Ascending aorta (tissue), 2 donors: ENCODE data around the gene MRPS18B. TPM values are rescaled to one million over a fixed set of nuclear protein-coding genes. Genes with fewer than 3 reads are reported as not detected.
A peak's percentile ranks its signal among the peaks of the same experiment; 100 is the strongest.

Experiments used
- DNase-seq, 2 donors: peaks; one replicate each; pipeline ENCODE4 v3.0.0-alpha.2; 2019; ENCODE audit warnings: low spot score in 2 of 2
- H3K27ac ChIP-seq, 2 donors: fragments of 200-600 bp; sonication (generic); one replicate each; pipeline ENCODE4 v1.5.1; 2016 to 2017; ENCODE audit warnings: mild to moderate bottlenecking in 1 of 2
- H3K27me3 ChIP-seq: fragments of 200-600 bp; sonication (generic); one replicate; pipeline ENCODE4 v1.5.1; 2017
- H3K36me3 ChIP-seq, 2 donors: fragments of 200-600 bp; sonication (generic); one replicate each; pipeline ENCODE4 v1.5.1; 2016
- H3K4me1 ChIP-seq, 2 donors: fragments of 200-600 bp; sonication (generic); one replicate each; pipeline ENCODE4 v1.5.1; 2016 to 2017; ENCODE audit warnings: mild to moderate bottlenecking in 1 of 2
- H3K4me3 ChIP-seq, 2 donors: fragments of 200-600 bp; sonication (generic); one replicate each; pipeline ENCODE4 v1.5.1; 2016 to 2017; ENCODE audit warnings: mild to moderate bottlenecking in 1 of 2
- H3K9me3 ChIP-seq, 2 donors: fragments of 200-600 bp; sonication (generic); one replicate each; pipeline ENCODE4 v1.5.1; 2016
- intact Hi-C: fragments of 100-400 bp; cut with DNase I; formaldehyde crosslinking; loops from one replicate; pipeline ENCODE4 v1.15.1; 2023
- total RNA-seq: library from RNA; depleted of rRNA; stranded (reverse); fragments of >200 nt; gene quantifications from one replicate; pipeline ENCODE4 v1.1.0, GENCODE V29; 2016
- TF ChIP-seq, protein P1 (sequence below), 3 experiments: fragments of 200-600 bp in 2 of 3; fragments of 450-650 bp in 1 of 3; sonication (generic) in 2 of 3; IDR thresholded peaks; one replicate each; pipeline ENCODE4 v1.5.1; 2016 to 2019; ENCODE audit warnings: antibody characterized with exemption in 3 of 3, mild to moderate bottlenecking in 1 of 3, moderate library complexity in 1 of 3

MRPS18B gene
- total RNA-seq, 1 donor from 2014 or later: 33.0 TPM

DNA sequence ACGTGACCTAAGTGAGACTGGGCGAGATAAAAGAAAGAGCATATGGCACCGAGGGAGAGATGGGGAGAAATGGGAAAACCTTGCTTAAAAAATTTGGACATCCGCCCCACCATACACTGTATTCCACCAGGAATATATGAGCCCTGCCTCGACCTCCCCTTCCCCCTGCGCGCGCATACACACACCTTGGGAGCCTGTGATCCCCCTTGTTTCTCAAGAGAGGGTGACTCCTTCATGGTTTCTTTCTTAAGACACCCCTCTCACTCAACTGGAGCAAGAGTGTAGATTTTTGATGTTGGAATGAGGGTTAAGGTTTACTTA is 45.9 kb upstream of the MRPS18B start:
- Histone ChIP-seq H3K4me1 (peaks cover 9 to 19% of the 10 kb centered on the region in 2 donors), H3K36me3 (peaks cover 0 to 3% of the 10 kb centered on the region in 2 donors), H3K27ac (peak overlapping the region; percentile 89 to 92), H3K9me3 (no peaks in the 10 kb centered on the region), H3K4me3 (peak overlapping the region; percentile 72 to 91), H3K27me3 (no peaks in the 10 kb centered on the region)
- intact Hi-C loops: loop anchor here (1.0 to 2.0 kb wide), 2 partner anchors 14 to 43 kb away; partner anchors contain the start of gene PRR3
- TF ChIP-seq, protein P1, sequence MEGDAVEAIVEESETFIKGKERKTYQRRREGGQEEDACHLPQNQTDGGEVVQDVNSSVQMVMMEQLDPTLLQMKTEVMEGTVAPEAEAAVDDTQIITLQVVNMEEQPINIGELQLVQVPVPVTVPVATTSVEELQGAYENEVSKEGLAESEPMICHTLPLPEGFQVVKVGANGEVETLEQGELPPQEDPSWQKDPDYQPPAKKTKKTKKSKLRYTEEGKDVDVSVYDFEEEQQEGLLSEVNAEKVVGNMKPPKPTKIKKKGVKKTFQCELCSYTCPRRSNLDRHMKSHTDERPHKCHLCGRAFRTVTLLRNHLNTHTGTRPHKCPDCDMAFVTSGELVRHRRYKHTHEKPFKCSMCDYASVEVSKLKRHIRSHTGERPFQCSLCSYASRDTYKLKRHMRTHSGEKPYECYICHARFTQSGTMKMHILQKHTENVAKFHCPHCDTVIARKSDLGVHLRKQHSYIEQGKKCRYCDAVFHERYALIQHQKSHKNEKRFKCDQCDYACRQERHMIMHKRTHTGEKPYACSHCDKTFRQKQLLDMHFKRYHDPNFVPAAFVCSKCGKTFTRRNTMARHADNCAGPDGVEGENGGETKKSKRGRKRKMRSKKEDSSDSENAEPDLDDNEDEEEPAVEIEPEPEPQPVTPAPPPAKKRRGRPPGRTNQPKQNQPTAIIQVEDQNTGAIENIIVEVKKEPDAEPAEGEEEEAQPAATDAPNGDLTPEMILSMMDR (IDR thresholded peaks at IDR 0.05): no peak
- DNase-seq: no peak

DNA sequence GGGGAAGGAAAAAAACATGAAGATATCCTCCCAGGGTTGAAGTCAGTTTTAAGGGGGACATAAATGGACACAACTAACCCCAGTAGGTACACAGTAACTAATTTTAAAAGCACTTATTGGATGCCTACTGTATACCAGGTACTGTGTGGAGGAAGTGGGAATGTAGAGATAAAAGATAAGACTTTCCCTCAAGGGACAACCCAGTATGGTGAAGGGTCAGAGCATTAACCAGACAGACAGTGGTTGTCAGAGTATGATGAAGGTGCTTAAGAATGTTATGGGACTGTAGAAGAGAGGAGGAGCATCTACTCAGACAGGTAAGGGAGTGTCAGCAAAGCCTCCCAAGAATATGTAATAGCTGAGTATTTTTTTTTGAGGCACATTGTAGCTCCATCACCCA is 45.5 kb upstream of the MRPS18B start:
- Histone ChIP-seq H3K36me3 (peaks cover 3 to 4% of the 10 kb centered on the region in 2 donors), H3K27me3 (no peaks in the 10 kb centered on the region), H3K4me1 (peaks cover 9 to 19% of the 10 kb centered on the region in 2 donors), H3K9me3 (no peaks in the 10 kb centered on the region), H3K27ac (peak overlapping the region; percentile 89 to 92), H3K4me3 (peak overlapping the region; percentile 72 to 91)
- no peak for DNase-seq
- intact Hi-C loops: no loop called here
- TF ChIP-seq, protein P1 (IDR thresholded peaks at IDR 0.05): no peak

DNA sequence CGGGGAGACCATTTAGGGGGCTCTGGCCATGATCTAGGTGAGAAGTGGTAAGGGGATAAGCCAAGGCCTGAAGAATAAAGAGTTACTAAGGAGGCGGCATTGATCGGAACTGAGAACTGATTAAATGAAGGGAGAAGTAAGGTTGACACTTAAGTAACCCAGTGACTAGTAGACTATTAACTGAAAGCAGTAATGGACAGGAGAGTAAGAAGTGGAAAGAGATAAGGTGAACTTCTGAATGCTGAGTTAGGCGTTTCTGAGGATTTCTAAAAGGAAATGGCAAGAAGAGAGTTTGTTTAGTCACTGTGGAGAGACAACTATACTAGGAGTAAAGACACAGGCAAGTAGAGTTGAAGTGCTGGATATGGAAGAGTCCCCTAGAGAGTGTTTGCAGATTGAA is 44.5 kb upstream of the MRPS18B start:
- intact Hi-C loops: no loop called here
- TF ChIP-seq, protein P1 (IDR thresholded peaks at IDR 0.05): no peak
- no peaks in the 10 kb centered on the region for H3K9me3 ChIP-seq
- no peak overlapping the region for H3K4me3 ChIP-seq
- H3K4me1 ChIP-seq: peaks cover 9 to 19% of the 10 kb centered on the region in 2 donors
- H3K27me3 ChIP-seq: no peaks in the 10 kb centered on the region
- H3K36me3 ChIP-seq: peaks cover 13 to 14% of the 10 kb centered on the region in 2 donors
- no peak for DNase-seq
- H3K27ac ChIP-seq: no peak overlapping the region

DNA sequence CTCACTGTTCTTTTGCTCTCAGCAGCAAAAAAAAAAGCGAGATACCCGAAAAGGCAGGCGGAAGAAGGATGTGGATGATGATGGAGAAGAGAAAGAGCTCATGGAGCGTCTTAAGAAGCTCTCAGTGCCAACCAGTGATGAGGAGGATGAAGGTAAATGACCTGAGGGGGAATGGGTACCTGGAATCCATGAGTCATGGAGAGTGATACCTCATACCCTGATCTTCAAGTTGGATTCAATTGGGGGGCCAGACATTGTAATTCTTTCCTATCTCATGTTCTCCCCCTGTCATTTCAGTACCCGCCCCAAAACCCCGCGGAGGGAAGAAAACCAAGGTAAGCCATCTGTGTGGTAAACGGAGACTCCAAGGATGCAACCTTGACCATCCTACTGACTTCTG is 39.6 kb upstream of the MRPS18B start:
- no peak for DNase-seq
- no peaks in the 10 kb centered on the region for H3K9me3 ChIP-seq
- TF ChIP-seq, protein P1 (IDR thresholded peaks at IDR 0.05): no peak
- intact Hi-C loops: no loop called here
- H3K4me1 ChIP-seq: peaks cover 0 to 2% of the 10 kb centered on the region in 2 donors
- peaks cover 61 to 62% of the 10 kb centered on the region in 2 donors for H3K36me3 ChIP-seq
- no peak overlapping the region for H3K27ac ChIP-seq
- no peaks in the 10 kb centered on the region for H3K27me3 ChIP-seq
- H3K4me3 ChIP-seq: no peak overlapping the region

DNA sequence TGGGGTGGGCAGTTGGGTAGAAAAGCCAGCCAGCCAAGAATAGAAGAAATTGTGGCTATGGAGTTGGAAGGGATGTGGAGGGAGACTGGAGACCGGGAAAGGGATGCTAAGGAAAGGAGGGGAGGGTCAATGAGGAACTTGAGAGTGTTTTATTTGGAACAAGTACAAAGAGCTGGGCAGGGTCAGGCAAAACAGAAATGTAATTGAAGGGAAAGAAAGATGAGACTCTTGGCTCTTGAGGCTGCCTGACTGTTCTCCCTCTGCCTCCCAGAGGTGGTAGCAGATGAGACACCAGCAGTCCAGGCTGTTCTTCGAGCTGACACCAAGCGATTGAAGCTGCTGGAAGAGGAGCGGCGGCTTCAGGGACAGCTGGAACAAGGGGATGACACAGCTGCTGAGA is 33.7 kb upstream of the MRPS18B start:
- DNase-seq: no peak
- Histone ChIP-seq H3K9me3 (no peaks in the 10 kb centered on the region), H3K4me3 (no peak overlapping the region), H3K4me1 (no peaks in the 10 kb centered on the region), H3K27me3 (no peaks in the 10 kb centered on the region), H3K27ac (no peak overlapping the region), H3K36me3 (peaks cover 96 to 98% of the 10 kb centered on the region in 2 donors)
- intact Hi-C loops: no loop called here
- TF ChIP-seq, protein P1 (IDR thresholded peaks at IDR 0.05): no peak
